GM10248 (cell line): Measurements from ENCODE around the gene SLC10A7.
"Not testable (repeated sequence)": the region's sequence is repeated elsewhere in the genome, so short reads cannot be mapped to it uniquely, and the experiment has no call there.

Experiments used
- CTCF ChIA-PET: fragments of 300-600 bp; sonication (Branson Sonifier 250); formaldehyde crosslinking; extraction: SDS; loops from one replicate; lab custom pipeline; 2021; ENCODE audit warnings: antibody characterized with exemption; lab: Yijun Ruan, JAX
- POLR2A ChIA-PET: fragments of 350-650 bp; sonication (Branson Sonifier 250); formaldehyde crosslinking; extraction: SDS; loops from one replicate; lab custom pipeline; 2020; ENCODE audit warnings: antibody characterized with exemption; lab: Yijun Ruan, JAX
- DNase-seq: peaks from one replicate; pipeline ENCODE4 v3.0.0; 2012; ENCODE audit errors: extremely low spot score
- TF ChIP-seq, protein P1 (sequence below): IDR thresholded peaks from 2 replicates; pipeline ENCODE4 v1.5.1; 2012; ENCODE audit warnings: mild to moderate bottlenecking, low read depth; ENCODE audit errors: extremely low read depth, missing control alignments, control extremely low read depth

Gene SLC10A7

DNA sequence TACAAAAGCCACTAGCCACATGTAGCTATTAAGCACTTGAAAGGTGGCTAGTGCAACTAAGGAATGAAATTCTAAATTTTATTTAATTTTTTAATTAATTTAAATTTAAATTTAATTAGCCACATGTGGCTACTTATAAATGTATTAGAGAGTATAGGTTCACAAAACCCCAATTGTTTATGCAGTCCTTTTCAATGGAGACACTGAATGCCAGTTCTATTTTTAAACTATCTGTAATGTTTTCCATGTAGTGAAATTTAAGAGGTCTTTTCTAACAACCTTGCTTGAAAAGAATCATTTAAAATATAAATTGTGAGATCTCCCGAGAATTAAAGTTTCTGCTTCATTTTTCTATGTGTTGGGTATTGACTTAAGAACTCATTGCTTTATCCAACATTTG, 154.4 kb downstream of the SLC10A7 start:
- TF ChIP-seq, protein P1, sequence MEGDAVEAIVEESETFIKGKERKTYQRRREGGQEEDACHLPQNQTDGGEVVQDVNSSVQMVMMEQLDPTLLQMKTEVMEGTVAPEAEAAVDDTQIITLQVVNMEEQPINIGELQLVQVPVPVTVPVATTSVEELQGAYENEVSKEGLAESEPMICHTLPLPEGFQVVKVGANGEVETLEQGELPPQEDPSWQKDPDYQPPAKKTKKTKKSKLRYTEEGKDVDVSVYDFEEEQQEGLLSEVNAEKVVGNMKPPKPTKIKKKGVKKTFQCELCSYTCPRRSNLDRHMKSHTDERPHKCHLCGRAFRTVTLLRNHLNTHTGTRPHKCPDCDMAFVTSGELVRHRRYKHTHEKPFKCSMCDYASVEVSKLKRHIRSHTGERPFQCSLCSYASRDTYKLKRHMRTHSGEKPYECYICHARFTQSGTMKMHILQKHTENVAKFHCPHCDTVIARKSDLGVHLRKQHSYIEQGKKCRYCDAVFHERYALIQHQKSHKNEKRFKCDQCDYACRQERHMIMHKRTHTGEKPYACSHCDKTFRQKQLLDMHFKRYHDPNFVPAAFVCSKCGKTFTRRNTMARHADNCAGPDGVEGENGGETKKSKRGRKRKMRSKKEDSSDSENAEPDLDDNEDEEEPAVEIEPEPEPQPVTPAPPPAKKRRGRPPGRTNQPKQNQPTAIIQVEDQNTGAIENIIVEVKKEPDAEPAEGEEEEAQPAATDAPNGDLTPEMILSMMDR: no peak
- no peak for DNase-seq
- CTCF ChIA-PET: interaction anchor here (1.3 to 1.8 kb wide), 2 partner anchors 9 kb away, joined by 3 to 4 read pairs; no protein-coding TSS in a partner anchor
- POLR2A ChIA-PET: no interaction called here

DNA sequence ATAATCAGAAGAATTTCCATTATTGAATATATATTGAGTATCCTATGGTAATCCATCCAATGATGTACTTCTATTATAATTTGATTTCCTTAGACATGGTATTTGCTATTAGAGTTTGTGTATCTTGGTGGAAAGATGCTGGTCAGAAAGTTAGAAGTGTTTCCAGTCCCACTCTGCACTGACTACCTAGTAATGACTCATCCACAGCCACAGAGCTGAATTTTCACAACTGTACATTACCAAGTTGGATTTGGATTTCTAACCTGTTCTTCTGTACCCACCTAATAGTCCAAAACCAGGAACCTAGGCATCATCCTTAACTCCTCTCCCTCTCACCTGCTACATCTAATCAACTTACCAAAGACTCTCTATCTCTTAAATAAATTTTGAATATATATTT, 162.0 kb downstream of the SLC10A7 start:
- TF ChIP-seq, protein P1: no peak
- POLR2A ChIA-PET: no interaction called here
- no peak for DNase-seq
- CTCF ChIA-PET: interaction anchor here (1.5 kb wide), 1 partner anchor 13 kb away, joined by 4 read pairs; no protein-coding TSS in a partner anchor

DNA sequence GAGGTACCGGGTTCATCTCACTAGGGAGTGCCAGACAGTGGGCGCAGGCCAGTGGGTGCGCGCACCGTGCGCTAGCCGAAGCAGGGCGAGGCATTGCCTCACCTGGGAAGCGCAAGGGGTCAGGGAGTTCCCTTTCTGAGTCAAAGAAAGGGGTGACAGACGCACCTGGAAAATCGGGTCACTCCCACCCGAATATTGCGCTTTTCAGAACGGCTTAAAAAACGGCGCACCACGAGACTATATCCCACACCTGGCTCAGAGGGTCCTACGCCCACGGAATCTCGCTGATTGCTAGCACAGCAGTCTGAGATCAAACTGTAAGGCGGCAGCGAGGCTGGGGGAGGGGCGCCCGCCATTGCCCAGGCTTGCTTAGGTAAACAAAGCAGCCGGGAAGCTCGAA, 171.6 kb downstream of the SLC10A7 start:
- POLR2A ChIA-PET, DNase-seq, CTCF ChIA-PET: not testable (repeated sequence)

- TF ChIP-seq, protein P1: no peak
- POLR2A ChIA-PET: no interaction called here
Observed at GRCh38 chr4:146349306-146349705, 172.4 kb downstream of the SLC10A7 start.

DNA sequence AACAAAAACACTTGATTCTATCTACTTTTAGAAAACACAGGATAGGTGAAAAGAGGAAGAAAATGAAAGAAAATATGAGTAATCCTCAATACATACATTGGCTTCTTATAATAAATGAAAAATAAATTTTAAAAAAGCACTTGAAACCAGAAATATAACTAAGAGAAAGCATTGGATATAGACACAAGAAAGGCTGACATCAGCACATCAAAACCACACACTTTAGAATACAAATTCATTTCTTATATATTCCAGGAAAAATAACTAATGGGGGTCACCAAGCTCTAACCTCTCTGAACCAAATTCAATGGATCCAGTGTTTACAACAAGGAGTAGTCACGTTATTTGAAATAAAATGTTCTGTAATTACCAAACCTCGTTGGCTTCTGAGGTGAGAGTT, 173.9 kb downstream of the SLC10A7 start:
- no peak for DNase-seq
- TF ChIP-seq, protein P1: no peak
- CTCF ChIA-PET: no interaction called here
- POLR2A ChIA-PET: no interaction called here

More at GRCh38 chr4:146349306-146349705, 172.4 kb downstream of the SLC10A7 start:
- DNase-seq: no peak
- CTCF ChIA-PET: no interaction called here

- TF ChIP-seq, protein P1: no peak
- CTCF ChIA-PET: interaction anchor here (1.1 to 1.6 kb wide), 6 partner anchors 12 to 751 kb away, joined by 3 to 5 read pairs (median 4); no protein-coding TSS in a partner anchor
Observed at GRCh38 chr4:146346276-146346675, 175.5 kb downstream of the SLC10A7 start.

GRCh38 chr4:146343776-146344175, 178.0 kb downstream of the SLC10A7 start:
- CTCF ChIA-PET: interaction anchor here (0.9 to 3.5 kb wide), 11 partner anchors 9 to 753 kb away, joined by 3 to 16 read pairs (median 4); no protein-coding TSS in a partner anchor
- DNase-seq: no peak
- TF ChIP-seq, protein P1: no peak
- POLR2A ChIA-PET: no interaction called here

More at GRCh38 chr4:146346276-146346675, 175.5 kb downstream of the SLC10A7 start:
- peak; percentile 13 for DNase-seq
- POLR2A ChIA-PET: no interaction called here
